GM19455 (cell line): ENCODE results near the gene PRC1.
A peak's percentile ranks its signal among the peaks of the same experiment; 100 is the strongest.
"Not testable (repeated sequence)": the region's sequence is repeated elsewhere in the genome, so short reads cannot be mapped to it uniquely, and the experiment has no call there.

Experiments
- ATAC-seq: cut with Tn5 transposase; IDR thresholded peaks from one replicate; pipeline ENCODE4 v1.9.1; 2021; ENCODE audit not compliant: unreplicated experiment

PRC1 gene, protein sequence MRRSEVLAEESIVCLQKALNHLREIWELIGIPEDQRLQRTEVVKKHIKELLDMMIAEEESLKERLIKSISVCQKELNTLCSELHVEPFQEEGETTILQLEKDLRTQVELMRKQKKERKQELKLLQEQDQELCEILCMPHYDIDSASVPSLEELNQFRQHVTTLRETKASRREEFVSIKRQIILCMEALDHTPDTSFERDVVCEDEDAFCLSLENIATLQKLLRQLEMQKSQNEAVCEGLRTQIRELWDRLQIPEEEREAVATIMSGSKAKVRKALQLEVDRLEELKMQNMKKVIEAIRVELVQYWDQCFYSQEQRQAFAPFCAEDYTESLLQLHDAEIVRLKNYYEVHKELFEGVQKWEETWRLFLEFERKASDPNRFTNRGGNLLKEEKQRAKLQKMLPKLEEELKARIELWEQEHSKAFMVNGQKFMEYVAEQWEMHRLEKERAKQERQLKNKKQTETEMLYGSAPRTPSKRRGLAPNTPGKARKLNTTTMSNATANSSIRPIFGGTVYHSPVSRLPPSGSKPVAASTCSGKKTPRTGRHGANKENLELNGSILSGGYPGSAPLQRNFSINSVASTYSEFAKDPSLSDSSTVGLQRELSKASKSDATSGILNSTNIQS

DNA sequence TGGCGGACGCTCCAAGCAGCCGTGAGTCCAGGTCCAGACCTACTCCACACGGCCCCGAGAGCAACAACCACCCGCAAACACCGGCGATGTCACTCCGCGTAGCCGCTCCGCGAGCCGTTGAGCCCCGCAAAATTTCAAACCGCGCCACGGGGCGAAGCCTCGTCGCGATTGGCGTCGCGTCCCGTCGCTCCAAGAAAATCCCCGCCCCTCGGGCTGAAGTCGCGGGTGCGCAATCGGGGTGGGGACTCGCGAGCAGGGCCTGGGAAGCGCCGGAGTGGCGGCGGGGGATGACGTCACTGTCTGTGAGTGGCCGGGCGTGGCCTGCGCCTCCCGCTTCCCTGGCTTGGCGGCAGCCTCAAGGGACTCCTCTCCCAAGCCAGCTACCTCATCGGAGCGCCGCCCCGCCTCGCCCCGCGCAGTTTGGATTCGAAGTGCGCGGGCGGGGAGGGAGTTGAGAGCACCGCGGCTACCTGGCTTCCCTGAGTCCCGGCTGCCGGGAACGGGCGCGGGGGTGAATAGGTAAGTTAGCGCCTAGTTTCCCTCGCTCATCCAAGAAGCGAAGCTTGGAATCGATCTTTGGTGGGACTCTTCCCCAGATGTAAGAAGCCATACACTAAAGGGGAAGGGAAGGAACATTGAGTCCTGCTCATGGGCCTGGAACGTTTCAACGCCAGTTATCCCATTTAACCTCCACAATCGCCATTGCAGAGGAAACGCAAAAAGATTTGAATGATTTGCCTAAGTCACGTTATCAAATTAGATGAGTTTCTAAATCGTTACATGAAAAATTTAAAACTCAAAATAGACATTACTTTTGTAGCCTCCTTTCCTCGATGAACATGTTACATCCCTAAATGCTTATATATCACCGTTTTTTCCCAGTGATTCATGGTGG lies at the start of gene PRC1:
TSS of gene PRC1 (minus strand) at position 119 of the 895 bp plus-strand sequence. CDS start at position 1, 118 bp downstream.
- ATAC-seq = peak; percentile 89

DNA sequence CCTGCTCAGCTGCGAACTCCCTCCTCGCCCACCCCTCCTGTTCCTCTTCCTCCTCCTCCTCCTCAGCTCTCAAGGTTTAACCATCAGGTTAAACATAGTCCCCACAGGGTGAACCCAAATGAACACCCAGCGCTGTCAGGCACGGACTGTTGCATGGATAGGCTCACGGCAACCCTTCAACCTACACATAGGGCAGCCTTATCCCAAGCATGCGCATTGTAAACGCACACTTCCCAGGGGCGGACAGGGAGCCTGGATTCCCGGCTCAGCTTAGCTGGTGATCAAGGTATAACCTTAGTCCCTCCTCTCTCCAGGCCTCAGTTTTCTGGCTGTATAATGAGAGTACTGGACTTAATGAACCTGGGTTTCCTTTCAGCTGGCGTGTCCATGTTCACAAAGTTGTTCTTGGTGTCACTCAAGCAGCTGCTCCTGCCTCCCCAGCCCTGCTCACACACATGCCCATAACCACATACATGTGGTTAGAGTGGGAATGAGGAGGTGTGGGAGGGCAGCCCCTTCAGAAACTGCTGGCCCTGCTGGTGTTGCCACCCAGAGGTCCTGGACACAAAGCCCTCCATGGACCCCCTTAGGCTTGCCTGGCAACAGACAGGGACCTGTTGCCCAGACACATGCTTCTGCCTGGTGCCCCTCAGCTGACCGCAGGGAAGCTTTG lies 49.0 kb upstream of the PRC1 start:
- ATAC-seq = no peak

DNA sequence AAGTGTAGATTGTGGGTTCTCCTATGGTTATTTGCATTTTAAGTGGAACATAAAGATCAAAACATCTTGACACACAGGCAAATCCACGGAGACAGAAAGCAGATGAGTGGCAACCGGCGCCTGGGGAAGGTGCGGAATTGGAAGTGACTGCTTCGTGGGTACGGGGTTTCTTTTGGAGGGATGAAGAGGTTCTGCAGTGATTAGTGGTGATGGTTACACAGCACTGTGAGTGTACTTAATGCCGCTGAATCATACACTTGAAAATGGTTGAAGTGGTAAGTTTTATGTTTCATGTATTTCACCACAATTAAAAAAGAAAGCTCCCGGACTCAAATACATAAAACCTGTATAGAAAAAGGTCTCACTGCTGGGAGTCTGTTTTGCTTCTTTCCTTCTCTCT lies 46.5 kb upstream of the PRC1 start:
- no peak for ATAC-seq

DNA sequence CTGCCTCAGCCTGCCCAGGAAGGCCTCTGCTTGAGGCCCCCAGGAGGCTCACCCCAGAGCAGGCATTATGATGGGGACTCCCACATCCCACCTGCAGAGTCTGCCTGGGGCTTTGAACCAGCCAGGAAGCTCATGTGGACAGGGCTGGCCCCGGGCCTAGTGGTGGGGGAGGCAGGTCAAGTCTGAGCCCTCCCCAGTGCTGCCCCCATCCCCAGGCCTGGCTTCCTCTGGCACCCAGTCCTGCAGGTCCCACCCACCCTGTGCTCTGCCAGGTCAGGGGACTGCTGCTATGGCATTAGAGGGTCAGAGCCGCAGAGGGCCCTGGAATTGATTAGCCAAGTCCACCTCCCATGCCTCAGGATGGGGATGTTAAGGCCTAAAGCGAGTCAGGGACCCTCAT lies 45.7 kb upstream of the PRC1 start:
- ATAC-seq = no peak

DNA sequence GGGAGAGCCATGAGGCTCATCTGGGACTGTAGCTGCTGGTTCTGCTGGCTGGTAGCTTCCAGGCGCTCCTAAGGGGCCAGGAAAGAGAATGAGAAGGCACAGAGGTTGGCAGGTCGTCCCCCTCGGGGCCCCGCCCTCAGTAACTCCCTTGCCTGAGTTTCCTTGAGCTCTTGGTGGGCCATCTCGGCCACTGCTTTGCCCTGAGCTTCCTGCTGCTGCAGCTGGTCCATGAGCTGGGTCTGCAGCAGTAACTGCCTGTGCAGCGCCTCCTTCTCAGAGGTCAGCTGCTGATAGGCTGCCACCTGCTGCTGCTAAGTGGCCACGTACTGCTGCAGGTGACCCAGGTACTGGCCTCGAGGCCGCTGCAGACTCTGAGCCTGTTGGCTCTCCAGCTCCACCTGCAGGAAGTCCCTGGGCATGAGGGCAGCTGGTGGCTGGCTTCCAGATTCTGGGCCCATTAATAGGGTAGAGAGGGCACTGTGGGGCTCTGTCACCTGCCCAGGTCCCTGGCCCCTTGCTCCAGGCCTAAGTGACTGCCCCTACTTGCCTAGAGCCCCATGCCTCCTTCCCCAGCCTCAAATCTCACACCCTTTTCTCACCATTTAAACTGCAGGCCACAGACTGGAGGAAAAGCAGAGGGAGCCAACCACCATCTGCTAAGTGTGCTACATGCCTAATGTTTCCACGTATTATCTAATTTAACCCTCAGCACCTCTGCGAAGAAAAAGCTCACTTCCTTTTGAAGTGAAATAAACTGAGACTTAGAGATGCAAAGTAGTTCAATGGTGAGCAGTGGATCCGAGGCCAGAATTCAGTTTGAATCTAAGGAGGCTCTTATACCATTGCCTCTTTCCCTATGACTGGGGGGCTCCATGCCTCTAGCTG lies 38.8 kb upstream of the PRC1 start:
- ATAC-seq = peak; percentile 64

DNA sequence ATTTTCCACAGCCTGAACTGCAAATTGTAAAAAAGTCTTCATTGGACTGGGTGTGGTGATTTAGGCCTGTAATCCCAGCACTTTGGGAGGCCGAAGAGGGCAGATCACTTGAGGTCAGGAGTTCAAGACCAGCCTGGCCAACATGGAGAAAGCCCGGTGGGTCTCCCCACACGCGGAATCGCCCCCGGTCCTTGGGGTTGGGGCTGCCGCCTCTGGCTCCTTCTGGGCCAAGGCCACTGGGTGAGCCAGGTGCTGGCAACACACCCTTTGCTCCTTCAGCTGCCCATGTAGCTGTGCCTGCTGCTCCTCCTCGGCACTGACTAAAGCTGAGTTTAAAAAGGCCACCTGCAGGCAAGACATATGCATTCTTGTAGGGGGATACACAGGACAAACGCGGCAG lies 37.5 kb upstream of the PRC1 start:
- ATAC-seq = no peak

DNA sequence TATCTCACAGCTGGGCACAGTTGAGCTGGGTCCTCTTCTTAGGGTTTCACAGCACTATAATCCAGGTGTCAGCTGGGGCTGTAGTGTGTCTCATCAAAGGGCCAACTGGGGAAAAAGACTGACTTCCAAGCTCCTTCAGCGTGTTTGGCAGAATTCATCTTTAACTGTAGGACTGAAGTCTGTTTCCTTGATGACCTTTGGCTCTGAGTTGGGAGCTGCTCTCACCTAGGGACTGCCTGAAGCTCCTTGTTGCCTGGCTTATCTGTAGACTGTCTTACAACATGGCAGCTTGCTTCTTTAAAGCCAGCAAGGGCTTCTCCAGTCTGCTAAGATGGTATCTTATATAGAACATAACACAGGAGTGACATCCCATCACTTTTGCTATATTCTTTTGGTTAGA lies 33.3 kb upstream of the PRC1 start:
- no peak for ATAC-seq

DNA sequence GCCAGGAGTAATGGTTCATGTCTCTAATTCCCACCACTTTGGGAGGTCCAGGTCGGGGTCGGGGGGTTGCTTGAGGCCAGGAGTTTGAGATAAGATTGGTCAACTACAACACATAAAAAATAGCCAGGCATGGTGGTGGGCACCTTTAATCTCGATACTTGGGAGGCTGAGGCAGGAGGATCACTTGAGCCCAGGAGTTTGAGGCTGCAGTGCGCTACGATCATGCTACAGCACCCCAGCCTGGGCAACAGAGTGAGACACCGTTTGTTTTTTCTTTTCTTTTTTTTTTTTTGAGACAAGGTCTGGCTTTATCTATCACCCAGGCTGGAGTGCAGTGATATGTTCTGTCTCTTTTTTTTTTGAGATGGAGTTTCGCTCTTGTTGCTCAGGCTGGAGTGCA lies 29.4 kb upstream of the PRC1 start:
- ATAC-seq = no peak

DNA sequence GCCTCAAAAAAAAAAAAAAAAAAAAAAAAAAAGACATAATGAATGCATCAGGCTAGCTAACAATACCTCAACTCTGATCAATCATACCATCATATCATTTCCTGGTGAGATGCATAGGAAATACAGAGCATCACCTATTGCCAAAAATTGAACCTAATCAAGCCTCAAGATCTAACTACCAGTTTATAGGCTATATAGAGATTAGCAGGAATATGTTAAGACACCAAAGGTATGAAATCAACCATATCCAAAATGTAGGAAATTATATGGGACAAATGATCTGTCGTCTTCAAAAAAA lies 28.4 kb upstream of the PRC1 start:
- ATAC-seq = peak; percentile 30

DNA sequence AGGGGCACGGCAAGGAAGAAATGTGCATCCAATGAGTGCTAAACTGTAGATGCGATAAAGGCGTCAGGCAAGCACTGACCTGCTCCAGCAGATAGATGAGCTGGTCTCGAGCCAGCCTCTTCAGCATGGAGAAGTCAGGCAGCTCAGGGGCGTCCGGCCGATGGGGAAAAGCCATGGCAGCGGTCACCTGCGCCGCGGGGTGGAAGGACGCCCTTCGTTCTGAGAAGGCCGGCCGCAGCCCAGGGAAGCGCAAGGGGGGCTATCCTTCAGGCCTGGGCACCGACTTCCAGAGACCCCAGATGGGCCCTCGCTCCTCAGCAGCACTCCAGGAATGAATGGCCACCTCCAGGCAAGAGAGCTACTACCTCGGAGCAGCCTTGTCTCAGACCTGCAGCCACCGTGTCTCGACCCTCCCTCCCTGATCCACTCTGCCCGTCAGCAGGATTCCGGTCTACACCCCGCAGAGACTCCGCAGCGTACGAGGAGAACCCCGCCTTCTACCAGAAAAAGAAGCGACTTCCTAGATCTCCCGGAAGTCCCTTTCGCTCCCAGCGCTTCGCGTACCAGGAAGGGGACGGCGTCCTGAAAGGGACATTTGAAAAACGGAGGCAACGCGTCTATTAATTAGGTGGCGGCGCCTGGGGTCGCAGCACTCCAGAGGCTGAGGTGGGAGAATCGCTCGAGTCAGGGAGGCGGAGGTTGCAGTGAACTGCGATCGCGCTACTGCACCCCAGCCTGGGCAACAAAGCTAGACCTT lies 27.9 kb upstream of the PRC1 start, which contains the start of gene VPS33B:
TSS of gene VPS33B (minus strand) at position 520 of the 757 bp plus-strand sequence. CDS start at position 175, 345 bp downstream.
- peak; percentile 70 for ATAC-seq

DNA sequence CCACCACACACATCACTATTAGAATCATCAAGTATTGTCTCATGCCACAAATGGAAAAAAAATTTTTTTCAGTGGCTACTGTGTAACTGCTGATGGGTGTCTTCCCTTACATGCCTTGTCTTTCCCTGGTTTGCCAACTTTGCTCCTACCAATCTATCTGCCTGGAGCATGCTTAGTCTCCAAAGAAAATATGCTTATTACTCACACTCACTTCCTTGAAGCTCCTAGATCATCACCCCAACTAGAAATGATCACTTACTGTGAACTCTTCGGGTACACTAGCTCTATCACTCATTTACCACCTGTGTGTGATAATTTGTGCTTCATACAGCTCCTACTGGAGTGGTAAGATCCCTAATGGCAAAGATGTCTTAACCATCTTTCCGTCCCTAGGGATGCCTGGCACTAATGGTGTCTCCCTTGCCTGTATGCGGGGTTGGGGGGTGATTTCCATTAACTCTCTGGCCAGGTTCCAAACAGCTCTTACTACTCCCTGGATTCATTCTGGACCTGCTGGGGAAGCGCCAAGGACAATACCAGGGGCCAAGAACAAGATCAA lies 27.3 kb upstream of the PRC1 start:
- peak; percentile 4 for ATAC-seq

DNA sequence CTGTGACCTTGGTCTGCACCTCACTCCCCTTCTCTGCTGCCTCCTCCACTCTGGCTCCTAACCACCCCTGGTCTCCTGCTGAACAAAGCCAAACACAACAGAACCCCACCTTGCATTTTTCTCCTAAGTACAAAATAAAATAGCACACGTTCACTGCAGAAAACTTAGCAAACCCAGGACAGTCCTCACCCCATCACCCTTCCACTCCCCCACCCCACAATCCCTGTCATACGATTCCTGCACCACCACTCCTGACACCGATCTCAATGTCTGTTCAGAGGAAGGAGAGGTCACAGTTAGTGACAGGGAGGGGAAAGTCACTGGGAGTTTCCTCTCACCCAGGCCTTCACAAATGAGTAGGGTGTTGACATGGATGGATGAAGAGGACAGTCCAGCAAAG lies 23.8 kb upstream of the PRC1 start:
- no peak for ATAC-seq

DNA sequence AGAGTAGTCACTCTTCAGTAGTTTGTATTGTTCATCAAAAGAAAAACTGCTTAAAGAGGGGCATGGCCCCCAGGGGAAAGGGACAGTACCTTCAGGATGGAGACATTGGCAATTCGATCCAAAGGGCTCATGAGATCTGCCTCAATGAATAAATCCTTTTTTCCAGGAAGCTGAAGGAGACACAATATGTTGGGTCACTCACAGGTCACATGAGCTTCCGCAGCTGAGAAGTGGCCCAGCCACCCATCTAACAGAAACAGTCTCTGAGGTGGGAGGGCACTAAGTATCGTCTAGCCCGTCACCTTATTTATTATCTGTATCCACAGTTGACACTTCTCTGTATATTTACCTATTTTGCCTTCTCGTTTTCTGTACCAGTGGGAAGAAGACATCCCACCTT lies 23.4 kb upstream of the PRC1 start:
- no peak for ATAC-seq

DNA sequence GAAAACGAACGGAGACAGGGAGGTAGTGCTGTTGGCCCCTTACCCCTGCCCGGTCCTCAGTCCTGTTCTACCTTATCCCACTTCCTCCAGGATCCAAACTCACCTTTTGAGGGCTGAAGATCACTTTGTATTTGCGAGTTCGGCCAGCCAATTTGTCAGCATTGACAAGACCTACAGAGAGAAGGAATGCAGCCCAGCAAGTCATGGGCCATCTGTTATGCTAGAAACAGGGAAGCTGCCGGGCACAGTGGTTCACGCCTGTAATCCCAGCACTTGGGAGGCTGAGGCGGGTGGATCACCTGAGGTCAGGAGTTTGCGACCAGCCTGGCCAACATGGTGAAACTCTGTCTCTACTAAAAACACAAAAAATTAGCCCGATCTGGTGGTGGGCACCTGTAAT lies 19.4 kb upstream of the PRC1 start:
- ATAC-seq = not testable (repeated sequence)

DNA sequence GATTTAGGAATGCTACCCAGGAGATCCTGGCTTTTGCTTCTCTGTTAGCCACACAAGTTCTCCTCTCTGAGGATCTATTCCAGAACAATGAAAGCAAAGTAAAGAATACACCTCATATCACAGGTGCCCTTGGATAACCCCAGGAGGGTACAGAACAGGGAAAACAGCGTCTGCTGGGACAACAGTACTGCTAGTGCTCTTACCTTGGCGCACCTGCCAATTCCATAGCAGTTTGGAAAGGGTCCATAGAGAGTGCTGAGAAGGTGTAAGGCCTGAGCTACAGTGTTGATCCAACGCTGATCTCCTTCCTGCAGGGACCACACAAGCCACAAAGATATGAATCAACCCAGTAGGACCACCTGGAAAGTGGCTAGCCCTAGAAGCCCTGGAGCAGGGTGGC lies 12.9 kb upstream of the PRC1 start:
- no peak for ATAC-seq

DNA sequence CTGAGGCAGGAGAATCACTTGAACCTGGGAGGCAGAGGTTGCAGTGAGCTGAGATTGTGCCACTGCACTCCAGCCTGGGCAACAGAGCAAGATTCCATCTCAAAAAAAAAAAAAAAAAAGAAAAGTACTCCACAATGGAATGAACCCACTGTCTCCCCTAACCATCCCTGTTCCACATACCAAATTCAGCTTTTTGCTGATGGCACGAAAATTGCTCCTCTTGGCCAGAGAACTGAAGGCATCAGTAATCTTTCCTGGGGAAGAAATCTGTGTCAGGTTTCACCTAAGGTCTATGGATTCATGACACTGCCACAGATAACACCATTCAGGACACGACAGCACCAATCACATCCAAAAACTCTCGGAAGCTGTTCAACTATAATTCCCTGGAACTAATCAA lies 6.9 kb upstream of the PRC1 start:
- ATAC-seq = no peak

DNA sequence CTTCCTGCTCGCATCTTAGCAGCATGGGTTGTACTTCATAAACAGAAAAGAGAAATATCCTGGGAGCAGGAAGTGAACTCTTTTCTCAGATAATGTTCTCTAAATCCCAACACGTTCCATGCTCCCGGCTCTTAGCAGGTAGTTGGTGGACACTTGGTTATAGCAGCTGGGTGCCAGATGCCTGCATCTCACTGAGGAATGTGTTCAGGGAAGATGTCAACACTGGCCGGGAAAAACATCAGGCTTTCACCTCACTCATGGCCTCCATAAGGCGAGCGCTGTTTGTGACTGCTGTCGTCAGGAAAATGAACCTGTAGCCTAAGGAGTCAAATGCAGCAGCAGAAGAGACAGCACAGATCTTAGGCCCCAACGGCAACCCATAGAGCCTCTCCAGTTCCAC lies 4.4 kb upstream of the PRC1 start:
- ATAC-seq = no peak

DNA sequence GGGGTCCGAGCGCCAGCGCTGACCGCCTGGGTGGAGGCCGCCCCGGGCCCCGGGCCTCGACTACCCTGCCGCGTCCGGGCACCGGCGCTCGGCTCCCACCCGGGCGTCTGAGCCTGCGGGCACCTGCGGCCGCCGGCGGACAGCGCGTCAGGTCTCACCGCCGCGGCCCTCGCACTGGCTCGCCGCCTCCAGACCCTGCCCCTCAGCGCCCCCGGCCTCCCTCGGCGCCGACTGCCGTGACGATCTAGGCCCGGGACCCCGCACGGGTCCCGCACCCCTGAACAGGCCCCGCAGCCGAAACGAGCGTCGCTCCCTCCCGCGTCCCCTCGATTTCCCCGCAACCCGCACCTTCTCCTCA lies 297 bp downstream of the PRC1 start:
- peak; percentile 28 for ATAC-seq

DNA sequence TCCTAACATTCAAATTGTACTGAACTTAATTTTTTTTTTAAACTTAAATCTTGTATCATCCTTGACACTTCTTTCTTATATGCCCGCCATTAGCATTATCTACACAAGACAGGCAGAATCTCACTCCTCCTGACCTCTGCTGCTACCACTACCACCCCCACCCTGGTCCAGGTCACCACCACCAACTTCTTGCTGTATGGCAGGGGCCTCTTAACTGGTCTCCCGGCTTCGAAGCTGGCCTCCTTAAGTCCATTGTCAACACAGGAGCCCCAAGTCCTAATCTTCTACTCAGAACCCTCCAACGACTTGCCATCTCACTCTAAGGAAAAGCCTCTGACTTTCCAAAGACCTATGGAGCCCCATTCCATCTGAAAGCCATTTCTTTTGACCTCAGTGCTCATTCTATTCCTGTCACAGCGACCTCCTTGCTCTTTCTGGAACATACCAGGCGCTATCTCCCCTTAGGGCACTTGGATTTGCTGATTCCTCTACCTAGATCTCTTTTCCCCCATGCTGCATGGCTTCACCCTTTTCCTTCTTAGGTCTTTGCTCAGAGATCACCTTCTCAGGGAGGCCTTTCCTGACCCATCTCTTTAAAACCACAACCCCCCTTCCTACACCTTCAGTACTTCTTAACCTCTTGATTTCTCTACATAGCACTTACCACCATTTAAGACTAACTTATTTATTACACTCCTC lies 2.6 kb downstream of the PRC1 start:
- no peak for ATAC-seq
